H9 (cell line): ENCODE results near the gene WASHC1. TPM values are rescaled to one million over a fixed set of nuclear protein-coding genes. Genes with fewer than 3 reads are reported as not detected.
"Not testable (repeated sequence)": the region's sequence is repeated elsewhere in the genome, so short reads cannot be mapped to it uniquely, and the experiment has no call there.

Experiments used
- DNase-seq: peaks from one replicate; pipeline ENCODE4 v3.0.0-alpha.2; 2017
- H2AFZ ChIP-seq: one replicate; pipeline ENCODE4 v1.6.1; 2013; ENCODE audit warnings: mild to moderate bottlenecking, low read length, control low read depth, moderate library complexity
- H2AK5ac ChIP-seq: 2 replicates; pipeline ENCODE4 v1.6.1; 2013; ENCODE audit warnings: low read length, control low read depth, mixed read lengths; ENCODE audit not compliant: insufficient read length
- H2BK120ac ChIP-seq: one replicate; pipeline ENCODE4 v1.6.1; 2013; ENCODE audit warnings: low read depth, mild to moderate bottlenecking, low read length, control low read depth, inconsistent platforms; ENCODE audit not compliant: poor library complexity, severe bottlenecking
- H2BK12ac ChIP-seq: 2 replicates; pipeline ENCODE4 v1.6.1; 2013; ENCODE audit warnings: low read length, control low read depth, mixed read lengths, low read depth; ENCODE audit not compliant: insufficient read length
- H2BK15ac ChIP-seq: 2 replicates; pipeline ENCODE4 v1.6.1; 2013; ENCODE audit warnings: low read depth, low read length, control low read depth
- H2BK20ac ChIP-seq: one replicate; pipeline ENCODE4 v1.6.1; 2013; ENCODE audit warnings: low read depth, mild to moderate bottlenecking, low read length, control low read depth, inconsistent platforms; ENCODE audit not compliant: poor library complexity, severe bottlenecking
- H2BK5ac ChIP-seq: 2 replicates; pipeline ENCODE4 v1.6.1; 2013; ENCODE audit warnings: low read length, control low read depth, mixed read lengths; ENCODE audit not compliant: insufficient read length
- H3K14ac ChIP-seq: 2 replicates; pipeline ENCODE4 v1.6.1; 2013; ENCODE audit warnings: low read length, control low read depth; ENCODE audit not compliant: insufficient read depth
- H3K18ac ChIP-seq: 2 replicates; pipeline ENCODE4 v1.6.1; 2013; ENCODE audit warnings: low read depth, mild to moderate bottlenecking, mixed read lengths, low read length, control low read depth; ENCODE audit not compliant: insufficient read length
- H3K23ac ChIP-seq: 2 replicates; pipeline ENCODE4 v1.6.1; 2013; ENCODE audit warnings: low read length, control low read depth, mixed read lengths, low read depth; ENCODE audit not compliant: insufficient read length
- H3K23me2 ChIP-seq: 2 replicates; pipeline ENCODE4 v1.6.1; 2013; ENCODE audit warnings: low read depth, mild to moderate bottlenecking, mixed read lengths, low read length, control low read depth; ENCODE audit not compliant: insufficient read length, poor library complexity, severe bottlenecking
- H3K27ac ChIP-seq: 2 replicates; pipeline ENCODE4 v1.5.1; 2013; ENCODE audit warnings: low read length, control low read depth, mixed read lengths, low read depth; ENCODE audit not compliant: insufficient read length
- H3K27me3 ChIP-seq: 2 replicates; pipeline ENCODE4 v1.6.1; 2013; ENCODE audit warnings: low read length, control low read depth, inconsistent platforms; ENCODE audit not compliant: insufficient read depth
- H3K4ac ChIP-seq: 2 replicates; pipeline ENCODE4 v1.6.1; 2013; ENCODE audit warnings: low read depth, mild to moderate bottlenecking, control low read depth, inconsistent platforms, low read length, moderate library complexity
- H3K4me1 ChIP-seq: 2 replicates; pipeline ENCODE4 v1.6.1; 2013; ENCODE audit warnings: low read length, control low read depth, inconsistent platforms; ENCODE audit not compliant: insufficient read depth
- H3K4me2 ChIP-seq: 2 replicates; pipeline ENCODE4 v1.6.1; 2013; ENCODE audit warnings: low read length, control low read depth, mixed read lengths; ENCODE audit not compliant: insufficient read length, insufficient read depth
- H3K56ac ChIP-seq: 2 replicates; pipeline ENCODE4 v1.6.1; 2013; ENCODE audit warnings: low read depth, mild to moderate bottlenecking, mixed read lengths, low read length, control low read depth; ENCODE audit not compliant: insufficient read length
- H3K79me1 ChIP-seq: 2 replicates; pipeline ENCODE4 v1.6.1; 2013; ENCODE audit warnings: low read depth, mild to moderate bottlenecking, moderate library complexity, low read length, control low read depth, inconsistent platforms; ENCODE audit not compliant: insufficient read depth, poor library complexity, severe bottlenecking
- H3K79me2 ChIP-seq: 2 replicates; pipeline ENCODE4 v1.6.1; 2013; ENCODE audit warnings: low read length, control low read depth, inconsistent platforms; ENCODE audit not compliant: insufficient read depth
- H3K9ac ChIP-seq: 2 replicates; pipeline ENCODE4 v1.6.1; 2013; ENCODE audit warnings: low read length, control low read depth, mixed read lengths; ENCODE audit not compliant: insufficient read length; ENCODE audit errors: extremely low read depth
- H3K9me3 ChIP-seq: one replicate; pipeline ENCODE4 v1.6.1; 2013; ENCODE audit warnings: low read depth, low read length, inconsistent platforms; ENCODE audit not compliant: control insufficient read depth
- H3T11ph ChIP-seq: one replicate; pipeline ENCODE4 v1.6.1; 2013; ENCODE audit warnings: mild to moderate bottlenecking, low read length, control low read depth, inconsistent platforms
- H4K20me1 ChIP-seq: one replicate; pipeline ENCODE4 v1.6.1; 2013; ENCODE audit not compliant: control insufficient read depth, insufficient read length, insufficient read depth
- H4K5ac ChIP-seq: 2 replicates; pipeline ENCODE4 v1.6.1; 2013; ENCODE audit warnings: low read depth, mild to moderate bottlenecking, mixed read lengths, low read length, control low read depth; ENCODE audit not compliant: insufficient read length
- H4K8ac ChIP-seq: replicated peaks from 2 replicates; pipeline ENCODE4 v1.6.1; 2013; ENCODE audit warnings: low read length, control low read depth, mixed read lengths, low read depth; ENCODE audit not compliant: insufficient read length
- H4K91ac ChIP-seq: 2 replicates; pipeline ENCODE4 v1.6.1; 2013; ENCODE audit warnings: low read depth, mild to moderate bottlenecking, moderate library complexity, mixed read lengths, low read length, control low read depth; ENCODE audit not compliant: insufficient read length
- H3K27ac Mint-ChIP-seq, 3 experiments: 2 replicates in 2 of 3; 3 replicates in 1 of 3; pipeline ENCODE4 v1.8.0; 2020 to 2021; ENCODE audit warnings: mixed read lengths in 3 of 3, mild to moderate bottlenecking in 1 of 3, moderate library complexity in 1 of 3
- H3K27me3 Mint-ChIP-seq: 2 replicates; pipeline ENCODE4 v1.8.0; 2021; ENCODE audit warnings: low read depth, mild to moderate bottlenecking, moderate library complexity, mixed read lengths
- H3K36me3 Mint-ChIP-seq, 3 experiments: 2 replicates in 2 of 3; 3 replicates in 1 of 3; pipeline ENCODE4 v1.8.0; 2020 to 2021; ENCODE audit warnings: low read depth in 3 of 3, mixed read lengths in 3 of 3; ENCODE audit not compliant: insufficient read depth in 1 of 3
- H3K4me1 Mint-ChIP-seq, 2 experiments: 2 replicates each; pipeline ENCODE4 v1.8.0; 2020; ENCODE audit warnings: mixed read lengths in 2 of 2
- H3K4me3 Mint-ChIP-seq, 2 experiments: 2 replicates in 1 of 2; 3 replicates in 1 of 2; pipeline ENCODE4 v1.8.0; 2020 to 2021; ENCODE audit warnings: mild to moderate bottlenecking in 2 of 2, mixed read lengths in 2 of 2, moderate library complexity in 1 of 2
- H3K9me3 Mint-ChIP-seq, 2 experiments: 2 replicates in 1 of 2; 3 replicates in 1 of 2; pipeline ENCODE4 v1.8.0; 2020; ENCODE audit warnings: mild to moderate bottlenecking in 2 of 2, mixed read lengths in 2 of 2, moderate library complexity in 1 of 2
- WGBS: extraction: QIAGEN DNeasy Blood & Tissue Kit; methylation state at CpG from one replicate; pipeline ENCODE4 v1.1.7; 2013; ENCODE audit warnings: missing lambda C conversion rate, low lambda C conversion rate, mixed read lengths; ENCODE audit not compliant: insufficient read length; ENCODE audit errors: extremely low coverage; 5-methylcytosine and 5-hydroxymethylcytosine counted together
- total RNA-seq: library from RNA; stranded (reverse); gene quantifications from 2 replicates; pipeline ENCODE4 v1.2.1, GENCODE V29; 2021

WASHC1 gene
- total RNA-seq, 1 experiment from 2014 or later, result 9.2 TPM

GRCh38 chr9:52678-53077, 23.4 kb upstream of the WASHC1 start:
- not testable (repeated sequence) for H3K9me3 ChIP-seq, H3K4ac ChIP-seq, H3K9ac ChIP-seq, H3K27ac Mint-ChIP-seq, H4K5ac ChIP-seq, DNase-seq, H3K23ac ChIP-seq, H2BK12ac ChIP-seq, H3K27me3 ChIP-seq, H2AK5ac ChIP-seq, H3K4me3 Mint-ChIP-seq, H3K18ac ChIP-seq, H3T11ph ChIP-seq, H2BK5ac ChIP-seq, H4K91ac ChIP-seq, H2BK120ac ChIP-seq, H3K36me3 Mint-ChIP-seq, H3K23me2 ChIP-seq, H3K9me3 Mint-ChIP-seq, H3K4me1 Mint-ChIP-seq, H3K56ac ChIP-seq, H3K27ac ChIP-seq, H3K27me3 Mint-ChIP-seq, H2AFZ ChIP-seq, H4K8ac ChIP-seq, H3K79me1 ChIP-seq, H3K4me2 ChIP-seq, H2BK15ac ChIP-seq, H4K20me1 ChIP-seq, H3K4me1 ChIP-seq, H2BK20ac ChIP-seq, H3K14ac ChIP-seq, H3K79me2 ChIP-seq
- WGBS, result no CpG with 5 or more reads among the region's 2 CpGs

- H2BK5ac ChIP-seq, DNase-seq, H3K4me1 ChIP-seq, H3K4me3 Mint-ChIP-seq, H3K79me1 ChIP-seq, H3K23ac ChIP-seq, H3K36me3 Mint-ChIP-seq, H3K4me2 ChIP-seq, H3K79me2 ChIP-seq, H2BK20ac ChIP-seq, H2BK15ac ChIP-seq, H2AK5ac ChIP-seq, H3K9ac ChIP-seq, H4K5ac ChIP-seq, H4K8ac ChIP-seq, H3K27ac ChIP-seq, H3K27me3 Mint-ChIP-seq, H2BK12ac ChIP-seq, H3K4me1 Mint-ChIP-seq, H3K14ac ChIP-seq, H2AFZ ChIP-seq, H2BK120ac ChIP-seq, H3K56ac ChIP-seq, H3K18ac ChIP-seq, H3K27me3 ChIP-seq, H3K27ac Mint-ChIP-seq, H3K9me3 Mint-ChIP-seq, H4K20me1 ChIP-seq, H3K4ac ChIP-seq, H3K23me2 ChIP-seq, H3T11ph ChIP-seq, H4K91ac ChIP-seq, H3K9me3 ChIP-seq: not testable (repeated sequence)
- WGBS, result no CpG with 5 or more reads among the region's 5 CpGs
These were observed 19.1 kb upstream of the WASHC1 start for GRCh38 chr9:48190-48842.
